Naive thymus-derived CD4-positive, alpha-beta T cell (primary cell): ENCODE measurements around the gene VGLL1. TPM values are rescaled to one million over a fixed set of nuclear protein-coding genes. Genes with fewer than 3 reads are reported as not detected.

Experiments used
- ATAC-seq: fragments of 150-1000 bp; cut with Tn5 transposase; 2 replicates; pipeline ENCODE4 v1.10.0; 2021; ENCODE audit warnings: mild to moderate bottlenecking, moderate library complexity
- CTCF ChIA-PET: fragments of 350-600 bp; sonication (Branson Sonifier 250); formaldehyde crosslinking; loops from one replicate; lab custom pipeline; 2021; ENCODE audit warnings: antibody characterized with exemption; lab: Charles Lee
- POLR2A ChIA-PET: fragments of 350-600 bp; sonication (Branson Sonifier 250); formaldehyde crosslinking; loops from one replicate; lab custom pipeline; 2021; ENCODE audit warnings: antibody characterized with exemption, inconsistent platforms; lab: Charles Lee
- DNase-seq, 9 donors: peaks; one replicate each; pipeline versions ENCODE4 v3.0.0 to v3.0.0-alpha.2; 2020 to 2022; ENCODE audit warnings: mixed read lengths in 1 of 9
- H3K27ac ChIP-seq: one replicate; pipeline ENCODE4 v1.7.0; 2013; ENCODE audit warnings: mild to moderate bottlenecking, low read depth, low read length, moderate library complexity
- H3K27me3 ChIP-seq, 2 donors: one replicate each; pipeline ENCODE4 v1.7.0; 2013; ENCODE audit warnings: low read length in 2 of 2, mild to moderate bottlenecking in 2 of 2, moderate library complexity in 2 of 2; ENCODE audit not compliant: control insufficient read depth in 2 of 2, insufficient read depth in 2 of 2
- H3K36me3 ChIP-seq, 3 experiments: 1 replicate in 2 of 3; 2 replicates in 1 of 3; pipeline ENCODE4 v1.7.0; 2013; ENCODE audit warnings: low read length in 3 of 3, mild to moderate bottlenecking in 3 of 3, moderate library complexity in 1 of 3; ENCODE audit not compliant: insufficient read depth in 3 of 3, control insufficient read depth in 2 of 3
- H3K4me1 ChIP-seq, 2 donors: one replicate each; pipeline ENCODE4 v1.7.0; 2013; ENCODE audit warnings: low read length in 2 of 2, mild to moderate bottlenecking in 2 of 2, moderate library complexity in 1 of 2; ENCODE audit not compliant: control insufficient read depth in 2 of 2, insufficient read depth in 2 of 2
- H3K4me3 ChIP-seq: 2 replicates; pipeline ENCODE4 v1.7.0; 2013; ENCODE audit warnings: mild to moderate bottlenecking, low read length
- H3K9me3 ChIP-seq, 3 experiments: 1 replicate in 2 of 3; 2 replicates in 1 of 3; pipeline ENCODE4 v1.7.0; 2013; ENCODE audit warnings: low read length in 3 of 3; ENCODE audit not compliant: control insufficient read depth in 2 of 3
- H3K27ac Mint-ChIP-seq, 9 donors: one replicate each; pipeline ENCODE4 v1.8.0; 2020 to 2022; ENCODE audit warnings: mixed read lengths in 9 of 9, mild to moderate bottlenecking in 8 of 9, moderate library complexity in 5 of 9, inconsistent platforms in 2 of 9
- H3K27me3 Mint-ChIP-seq, 5 donors: one replicate each; pipeline ENCODE4 v1.8.0; 2021 to 2022; ENCODE audit warnings: mixed read lengths in 5 of 5, mild to moderate bottlenecking in 1 of 5
- H3K36me3 Mint-ChIP-seq, 5 donors: one replicate each; pipeline ENCODE4 v1.8.0; 2020 to 2022; ENCODE audit warnings: mixed read lengths in 5 of 5, mild to moderate bottlenecking in 3 of 5, inconsistent platforms in 1 of 5
- H3K4me1 Mint-ChIP-seq, 7 donors: one replicate each; pipeline ENCODE4 v1.8.0; 2020 to 2022; ENCODE audit warnings: mixed read lengths in 7 of 7, mild to moderate bottlenecking in 3 of 7, inconsistent platforms in 1 of 7
- H3K4me3 Mint-ChIP-seq, 10 donors: one replicate each; pipeline ENCODE4 v1.8.0; 2020 to 2022; ENCODE audit warnings: mild to moderate bottlenecking in 10 of 10, mixed read lengths in 10 of 10, moderate library complexity in 6 of 10, inconsistent platforms in 2 of 10
- H3K9me3 Mint-ChIP-seq, 11 donors: one replicate each; pipeline ENCODE4 v1.8.0; 2020 to 2022; ENCODE audit warnings: mixed read lengths in 11 of 11, mild to moderate bottlenecking in 4 of 11, inconsistent platforms in 1 of 11, moderate library complexity in 1 of 11
- intact Hi-C, 2 donors: fragments of 100-400 bp; cut with micrococcal nuclease; formaldehyde crosslinking; loops; one replicate each; pipeline ENCODE4 v1.15.1; 2023
- polyA plus RNA-seq, 2 donors: library from polyadenylated mRNA; unstranded; fragments of 300-500 nt; fragmentation: Illumina TruSeq; gene quantifications; one replicate each; pipeline ENCODE4 v1.2.3, GENCODE V29; 2021
- total RNA-seq, 6 experiments: library from RNA in 5 of 6; stranded (reverse) in 5 of 6; gene quantifications; 1 replicate in 5 of 6; 2 replicates in 1 of 6; pipeline ENCODE4 v1.2.3 and lab custom pipeline; 2021 to 2026

The VGLL1 gene, protein sequence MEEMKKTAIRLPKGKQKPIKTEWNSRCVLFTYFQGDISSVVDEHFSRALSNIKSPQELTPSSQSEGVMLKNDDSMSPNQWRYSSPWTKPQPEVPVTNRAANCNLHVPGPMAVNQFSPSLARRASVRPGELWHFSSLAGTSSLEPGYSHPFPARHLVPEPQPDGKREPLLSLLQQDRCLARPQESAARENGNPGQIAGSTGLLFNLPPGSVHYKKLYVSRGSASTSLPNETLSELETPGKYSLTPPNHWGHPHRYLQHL
- total RNA-seq (not detected), polyA plus RNA-seq (not detected), total RNA-seq (lab: John Stamatoyannopoulos, UW) (not detected)

- Histone ChIP-seq H3K36me3 (no peaks in the 10 kb centered on the region), H3K27me3 (no peaks in the 10 kb centered on the region), H3K4me3 (no peak within 1 kb of the TSS), H3K9me3 (no peaks in the 10 kb centered on the region), H3K27ac (no peak within 1 kb of the TSS), H3K4me1 (no peaks in the 10 kb centered on the region)
- DNase-seq (no peak), ATAC-seq (no peak)
- no peak within 1 kb of the TSS for H3K27ac Mint-ChIP-seq
- no peak within 1 kb of the TSS for H3K4me3 Mint-ChIP-seq
- ChIA-PET CTCF (interaction anchor here (0.6 kb wide), 1 partner anchor 13 kb away, joined by 3 read pairs; no protein-coding TSS in a partner anchor), POLR2A (no interaction called here)
- H3K4me1 Mint-ChIP-seq, result peaks cover 0 to 8% (median 6%) of the 10 kb centered on the region in 7 donors
- H3K27me3 Mint-ChIP-seq, result peaks cover 0 to 14% (median 0%) of the 10 kb centered on the region in 5 donors
- intact Hi-C loops, result no loop called here
- H3K36me3 Mint-ChIP-seq, result no peaks in the 10 kb centered on the region
- H3K9me3 Mint-ChIP-seq, result peaks cover 0 to 5% (median 0%) of the 10 kb centered on the region in 11 donors
These were observed at the start of gene VGLL1 for GRCh38 chrX:136531951-136532350. VGLL1 (plus strand) TSS chrX:136532215; CDS start chrX:136536021, 3,806 bp downstream.

- Mint-ChIP-seq H3K36me3 (no peaks in the 10 kb centered on the region), H3K4me3 (no peak within 1 kb of the TSS), H3K4me1 (no peaks in the 10 kb centered on the region), H3K27ac (no peak within 1 kb of the TSS), H3K27me3 (peaks cover 5 to 73% (median 16%) of the 10 kb centered on the region in 5 donors), H3K9me3 (peaks cover 0 to 2% (median 0%) of the 10 kb centered on the region in 11 donors)
- ChIA-PET POLR2A (no interaction called here), CTCF (no interaction called here)
- Histone ChIP-seq H3K4me3 (no peak within 1 kb of the TSS), H3K9me3 (no peaks in the 10 kb centered on the region), H3K36me3 (no peaks in the 10 kb centered on the region), H3K27ac (no peak within 1 kb of the TSS), H3K4me1 (no peaks in the 10 kb centered on the region), H3K27me3 (no peaks in the 10 kb centered on the region)
- no peak for ATAC-seq
- intact Hi-C loops, result no loop called here
- DNase-seq, result no peak
These were observed 44.4 kb upstream of the VGLL1 start, which contains the start of gene BRS3 for GRCh38 chrX:136487647-136488046. BRS3 (plus strand) TSS chrX:136487947; CDS start chrX:136488115, 168 bp downstream.

GRCh38 chrX:136488706-136489105, 43.3 kb upstream of the VGLL1 start:
- ATAC-seq (no peak), DNase-seq (no peak)
- Mint-ChIP-seq H3K4me1 (no peaks in the 10 kb centered on the region), H3K9me3 (peaks cover 0 to 2% (median 0%) of the 10 kb centered on the region in 11 donors), H3K27me3 (peaks cover 5 to 67% (median 16%) of the 10 kb centered on the region in 5 donors), H3K36me3 (no peaks in the 10 kb centered on the region), H3K4me3 (no peak overlapping the region), H3K27ac (no peak overlapping the region)
- Histone ChIP-seq H3K27ac (no peak overlapping the region), H3K9me3 (no peaks in the 10 kb centered on the region), H3K4me1 (no peaks in the 10 kb centered on the region), H3K36me3 (no peaks in the 10 kb centered on the region), H3K27me3 (no peaks in the 10 kb centered on the region), H3K4me3 (no peak overlapping the region)
- ChIA-PET POLR2A (no interaction called here), CTCF (no interaction called here)
- intact Hi-C loops, result no loop called here

- no peak overlapping the region for H3K4me3 Mint-ChIP-seq
- Histone ChIP-seq H3K27me3 (no peaks in the 10 kb centered on the region), H3K27ac (no peak overlapping the region), H3K36me3 (no peaks in the 10 kb centered on the region), H3K4me3 (no peak overlapping the region), H3K4me1 (no peaks in the 10 kb centered on the region), H3K9me3 (no peaks in the 10 kb centered on the region)
- no peak for ATAC-seq
- H3K36me3 Mint-ChIP-seq, result no peaks in the 10 kb centered on the region
- ChIA-PET POLR2A (no interaction called here), CTCF (interaction anchor here (0.7 kb wide), 1 partner anchor 748 kb away, joined by 3 read pairs; no protein-coding TSS in a partner anchor)
- H3K27ac Mint-ChIP-seq, result no peak overlapping the region
- no peak for DNase-seq
- H3K27me3 Mint-ChIP-seq, result peaks cover 5 to 43% (median 10%) of the 10 kb centered on the region in 5 donors
- H3K9me3 Mint-ChIP-seq, result no peaks in the 10 kb centered on the region
- H3K4me1 Mint-ChIP-seq, result peaks cover 0 to 10% (median 4%) of the 10 kb centered on the region in 7 donors
- intact Hi-C loops, result loop anchor here (10.0 kb wide), 3 partner anchors 293 to 1197 kb away; partner anchors contain the start of genes ARHGEF6 (in 1 of the 2) and FHL1 (in 1 of the 2)
These were observed 40.2 kb upstream of the VGLL1 start for GRCh38 chrX:136491832-136492231.

- ChIA-PET POLR2A (no interaction called here), CTCF (no interaction called here)
- peaks cover 5 to 38% (median 10%) of the 10 kb centered on the region in 5 donors for H3K27me3 Mint-ChIP-seq
- H3K36me3 ChIP-seq, result no peaks in the 10 kb centered on the region
- no peak overlapping the region for H3K27ac ChIP-seq
- peaks cover 0 to 10% (median 4%) of the 10 kb centered on the region in 7 donors for H3K4me1 Mint-ChIP-seq
- no peaks in the 10 kb centered on the region for H3K9me3 Mint-ChIP-seq
- DNase-seq, result no peak
- intact Hi-C loops, result loop anchor here (10.0 kb wide), 3 partner anchors 292 to 1198 kb away; partner anchors contain the start of genes ARHGEF6 (in 1 of the 2) and FHL1 (in 1 of the 2)
- no peaks in the 10 kb centered on the region for H3K27me3 ChIP-seq
- no peak overlapping the region for H3K27ac Mint-ChIP-seq
- H3K4me3 ChIP-seq, result no peak overlapping the region
- H3K4me3 Mint-ChIP-seq, result no peak overlapping the region
- no peak for ATAC-seq
- no peaks in the 10 kb centered on the region for H3K4me1 ChIP-seq
- no peaks in the 10 kb centered on the region for H3K9me3 ChIP-seq
- H3K36me3 Mint-ChIP-seq, result peaks cover 0 to 1% (median 0%) of the 10 kb centered on the region in 5 donors
These were observed 39.0 kb upstream of the VGLL1 start for GRCh38 chrX:136493011-136493410.

GRCh38 chrX:136495043-136495442, 37.0 kb upstream of the VGLL1 start:
- H3K27me3 ChIP-seq, result no peaks in the 10 kb centered on the region
- H3K4me3 ChIP-seq, result no peak overlapping the region
- ChIA-PET POLR2A (no interaction called here), CTCF (no interaction called here)
- intact Hi-C loops, result loop anchor here (5.0 to 10.0 kb wide), 6 partner anchors 290 to 1200 kb away; partner anchors contain the start of genes SLC9A6 (in 2 of the 2), ARHGEF6 (in 1 of the 2) and FHL1 (in 1 of the 2)
- no peak overlapping the region for H3K27ac ChIP-seq
- no peaks in the 10 kb centered on the region for H3K9me3 ChIP-seq
- H3K4me1 Mint-ChIP-seq, result peaks cover 6 to 24% (median 17%) of the 10 kb centered on the region in 7 donors
- H3K36me3 ChIP-seq, result no peaks in the 10 kb centered on the region
- no peak for DNase-seq
- peaks cover 0 to 1% (median 0%) of the 10 kb centered on the region in 5 donors for H3K36me3 Mint-ChIP-seq
- H3K27me3 Mint-ChIP-seq, result peaks cover 0 to 21% (median 0%) of the 10 kb centered on the region in 5 donors
- H3K4me1 ChIP-seq, result peaks cover 7 to 10% of the 10 kb centered on the region in 2 donors
- peak overlapping the region in 7 of 9 donors; percentile 38 to 99 (median 81) for H3K27ac Mint-ChIP-seq
- no peak for ATAC-seq
- H3K4me3 Mint-ChIP-seq, result peak overlapping the region in 2 of 10 donors; percentile 3 to 25
- no peaks in the 10 kb centered on the region for H3K9me3 Mint-ChIP-seq
